ENCODE measurements around the gene MND1.

GRCh38 chr4:153398713-153399112 lies 54.2 kb downstream of the MND1 start:
- TF ChIP-seq POLR2AphosphoS5 (IDR thresholded peaks at IDR 0.05; ENCODE audit: low read depth, low read length) (no peak), EP300 (IDR thresholded peaks at IDR 0.05; ENCODE audit: borderline replicate concordance in 1 of 2, low read depth in 2 of 2, low read length in 2 of 2) (no peak), EZH2 (IDR thresholded peaks at IDR 0.05; ENCODE audit: low read depth, low read length, severe bottlenecking) (no peak), ZNF274 (IDR thresholded peaks at IDR 0.05; ENCODE audit: borderline replicate concordance, extremely low read depth, low read length) (no peak), NRF1 (IDR thresholded peaks at IDR 0.05; ENCODE audit: low read depth, low read length) (no peak), JUND (IDR thresholded peaks at IDR 0.05; ENCODE audit: low read length) (no peak)
- TF ChIP-seq, protein P1, sequence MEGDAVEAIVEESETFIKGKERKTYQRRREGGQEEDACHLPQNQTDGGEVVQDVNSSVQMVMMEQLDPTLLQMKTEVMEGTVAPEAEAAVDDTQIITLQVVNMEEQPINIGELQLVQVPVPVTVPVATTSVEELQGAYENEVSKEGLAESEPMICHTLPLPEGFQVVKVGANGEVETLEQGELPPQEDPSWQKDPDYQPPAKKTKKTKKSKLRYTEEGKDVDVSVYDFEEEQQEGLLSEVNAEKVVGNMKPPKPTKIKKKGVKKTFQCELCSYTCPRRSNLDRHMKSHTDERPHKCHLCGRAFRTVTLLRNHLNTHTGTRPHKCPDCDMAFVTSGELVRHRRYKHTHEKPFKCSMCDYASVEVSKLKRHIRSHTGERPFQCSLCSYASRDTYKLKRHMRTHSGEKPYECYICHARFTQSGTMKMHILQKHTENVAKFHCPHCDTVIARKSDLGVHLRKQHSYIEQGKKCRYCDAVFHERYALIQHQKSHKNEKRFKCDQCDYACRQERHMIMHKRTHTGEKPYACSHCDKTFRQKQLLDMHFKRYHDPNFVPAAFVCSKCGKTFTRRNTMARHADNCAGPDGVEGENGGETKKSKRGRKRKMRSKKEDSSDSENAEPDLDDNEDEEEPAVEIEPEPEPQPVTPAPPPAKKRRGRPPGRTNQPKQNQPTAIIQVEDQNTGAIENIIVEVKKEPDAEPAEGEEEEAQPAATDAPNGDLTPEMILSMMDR (IDR thresholded peaks at IDR 0.05; ENCODE audit: control extremely low read depth in 1 of 3, insufficient read depth in 1 of 3, low read depth in 1 of 3, low read length in 3 of 3): no peak

Data from H1 (cell line).